ENCODE results near the gene ICA1L.
A peak's percentile ranks its signal among the peaks of the same experiment; 100 is the strongest.

ICA1L gene

DNA sequence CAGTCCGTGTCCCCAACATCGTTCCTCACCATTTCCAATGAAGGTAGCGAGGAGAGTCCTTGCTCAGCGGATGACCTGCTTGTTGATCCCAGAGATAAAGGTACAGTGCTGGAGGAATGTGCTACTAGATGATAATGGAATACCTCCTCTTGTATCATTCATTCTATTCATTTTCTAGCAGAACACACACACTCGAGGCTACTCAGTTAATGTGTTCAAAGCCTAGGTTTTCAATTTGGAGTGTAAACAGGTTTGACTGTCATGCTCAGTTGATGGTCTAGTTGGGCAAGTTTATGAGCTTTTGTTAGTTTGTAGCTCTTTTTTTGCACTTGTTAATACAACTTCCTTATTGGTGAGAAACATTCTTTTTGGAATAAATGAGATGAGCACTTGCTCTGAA is 114.2 kb downstream of the ICA1L start:
- no peak overlapping the region for H3K4me3 ChIP-seq (ENCODE audit: low read length)
- no peak for DNase-seq (ENCODE audit: low read depth, low spot score)

GRCh38 chr2:202756598-202756997 is 115.0 kb downstream of the ICA1L start:
- DNase-seq (ENCODE audit: low read depth, low spot score) = no peak
- no peak overlapping the region for H3K4me3 ChIP-seq (ENCODE audit: low read length)

- DNase-seq (ENCODE audit: low read depth, low spot score) = no peak
- no peak overlapping the region for H3K4me3 ChIP-seq (ENCODE audit: low read length)
These were observed 116.6 kb downstream of the ICA1L start for GRCh38 chr2:202754936-202755335.

DNA sequence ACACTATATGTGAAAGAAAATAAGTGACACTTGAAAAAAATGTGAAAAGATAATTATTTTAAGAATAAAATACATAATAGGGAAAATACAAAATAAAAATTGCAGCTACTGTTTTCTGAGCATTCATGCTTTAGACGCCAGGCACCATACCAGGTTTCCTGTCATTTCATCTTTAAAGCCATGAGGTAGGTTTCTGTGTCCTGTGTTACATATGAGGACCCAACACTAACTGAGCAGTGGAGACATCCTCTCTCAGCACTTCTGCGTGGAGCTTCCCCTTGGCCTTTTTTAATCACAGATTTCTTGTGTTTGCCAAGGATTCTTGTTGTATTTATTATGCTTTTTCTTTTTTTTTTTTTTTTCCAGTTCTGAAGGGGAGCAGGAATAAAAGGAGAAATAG is 119.5 kb downstream of the ICA1L start:
- no peak overlapping the region for H3K4me3 ChIP-seq (ENCODE audit: low read length)
- no peak for DNase-seq (ENCODE audit: low read depth, low spot score)

- no peak overlapping the region for H3K4me3 ChIP-seq (ENCODE audit: low read length)
- no peak for DNase-seq (ENCODE audit: low read depth, low spot score)
These were observed 120.7 kb downstream of the ICA1L start for GRCh38 chr2:202750763-202751427.

GRCh38 chr2:202749477-202749876 is 122.1 kb downstream of the ICA1L start:
- no peak overlapping the region for H3K4me3 ChIP-seq (ENCODE audit: low read length)
- DNase-seq (ENCODE audit: low read depth, low spot score) = no peak

DNA sequence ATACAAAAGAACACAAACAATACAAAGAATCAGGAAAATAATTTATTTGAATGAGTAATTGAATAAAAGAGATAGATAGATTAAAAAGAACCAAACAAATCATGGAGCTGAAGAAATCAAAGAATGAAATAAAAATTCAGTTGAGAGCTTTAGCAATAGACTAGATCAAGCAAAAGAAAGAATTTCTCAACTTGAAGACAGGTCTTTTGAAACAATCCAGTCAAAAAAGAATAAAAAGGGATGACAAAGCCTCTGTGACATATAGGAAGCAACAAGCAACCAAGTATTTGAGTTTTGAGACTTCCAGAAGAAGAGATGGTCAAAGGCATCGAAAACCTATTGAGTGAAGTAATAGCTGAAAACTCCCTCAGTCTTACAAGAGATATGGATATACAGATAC is 128.0 kb downstream of the ICA1L start:
- DNase-seq (ENCODE audit: low read depth, low spot score) = no peak
- H3K4me3 ChIP-seq (ENCODE audit: low read length) = no peak overlapping the region

DNA sequence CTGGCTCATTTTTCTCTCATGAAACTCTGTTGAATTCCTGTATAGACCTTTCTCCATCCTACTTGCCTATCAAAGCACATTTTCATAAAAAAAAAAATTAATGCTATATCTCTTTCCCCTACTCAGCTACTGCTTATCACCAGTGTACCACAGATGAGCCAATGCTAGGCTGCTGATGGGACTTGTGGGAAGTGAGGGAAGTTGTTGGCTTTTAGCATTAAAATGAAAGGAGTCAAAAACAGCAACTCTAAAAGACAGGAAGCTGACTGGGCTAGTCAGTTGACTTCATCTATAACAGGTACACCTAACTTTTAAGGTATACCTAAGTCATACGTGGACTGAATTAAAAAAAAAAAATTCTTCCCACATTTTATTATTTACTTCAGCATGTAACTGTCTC is 134.7 kb downstream of the ICA1L start:
- DNase-seq (ENCODE audit: low read depth, low spot score) = peak; percentile 12

DNA sequence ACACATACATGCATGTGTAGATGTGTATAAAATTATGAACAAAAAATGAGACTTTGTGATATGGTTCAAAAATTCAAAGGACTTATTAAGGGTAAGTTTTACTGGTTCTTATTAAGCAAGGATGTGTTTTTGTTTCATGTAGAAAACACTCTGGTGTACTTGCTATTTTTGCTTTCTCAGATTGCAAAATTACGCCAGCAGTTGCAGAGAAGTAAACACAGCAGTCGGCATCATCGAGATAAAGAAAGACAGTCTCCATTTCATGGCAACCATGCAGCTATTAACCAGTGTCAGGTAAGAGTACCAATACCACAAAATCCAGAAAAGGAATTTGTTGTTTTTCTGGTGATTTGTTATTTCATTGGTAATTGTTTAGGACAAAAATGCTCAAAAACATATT is 145.5 kb downstream of the ICA1L start:
- no peak overlapping the region for H3K4me3 ChIP-seq (ENCODE audit: low read length)
- no peak for DNase-seq (ENCODE audit: low read depth, low spot score)

More for the DNA sequence above, 134.7 kb downstream of the ICA1L start:
- no peak overlapping the region for H3K4me3 ChIP-seq (ENCODE audit: low read length)

- DNase-seq (ENCODE audit: low read depth, low spot score) = no peak
These were observed 147.8 kb downstream of the ICA1L start for GRCh38 chr2:202723746-202724145.

More at GRCh38 chr2:202723746-202724145, 147.8 kb downstream of the ICA1L start:
- H3K4me3 ChIP-seq (ENCODE audit: low read length) = no peak overlapping the region

Measured in Jurkat, Clone E6-1 (cell line).